GM19395 (cell line): ENCODE results near the gene ACP1.

ENCODE experiments used
- ATAC-seq: cut with Tn5 transposase; IDR thresholded peaks from one replicate; pipeline ENCODE4 v1.9.1; 2021; ENCODE audit warnings: mild to moderate bottlenecking, moderate library complexity; ENCODE audit not compliant: unreplicated experiment

The ACP1 gene

DNA sequence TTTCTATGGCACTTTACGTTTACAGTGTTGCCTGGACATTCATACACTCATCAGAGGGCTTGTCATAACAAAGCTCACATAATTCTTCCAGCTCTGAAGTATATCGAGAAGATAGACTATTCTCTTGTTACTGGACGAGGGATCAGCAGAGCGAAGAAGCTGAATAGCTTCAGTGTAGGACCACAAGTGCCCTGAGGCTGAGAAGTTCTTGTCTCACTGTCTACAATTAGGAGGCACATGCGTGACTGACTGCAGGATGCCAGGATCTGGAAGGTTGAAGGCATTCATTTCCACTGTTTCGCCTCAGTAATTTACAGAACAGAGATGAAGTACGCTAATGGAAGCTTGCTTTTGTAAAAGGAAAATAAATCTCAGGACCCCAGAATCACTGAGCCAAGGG is 10.5 kb upstream of the ACP1 start:
- no peak for ATAC-seq

DNA sequence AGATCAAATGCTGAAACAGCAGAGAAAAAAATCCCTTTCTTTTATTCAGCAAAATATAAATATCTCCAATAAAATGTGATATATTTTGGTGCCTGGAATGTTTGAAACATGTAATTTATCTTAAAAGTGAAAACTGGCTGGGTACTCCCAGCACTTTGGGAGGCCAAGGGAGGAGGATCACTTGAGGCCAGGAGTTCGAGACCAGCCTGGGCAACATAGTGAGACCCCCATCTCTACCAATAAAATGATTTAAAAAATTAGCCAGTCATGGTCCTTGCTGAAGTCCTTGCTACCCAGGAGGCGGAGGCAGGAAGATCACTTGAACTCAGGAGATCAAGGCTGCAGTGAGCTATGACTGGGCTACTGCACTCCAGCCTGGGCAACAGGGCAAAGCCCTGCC is 9.6 kb upstream of the ACP1 start:
- no peak for ATAC-seq

DNA sequence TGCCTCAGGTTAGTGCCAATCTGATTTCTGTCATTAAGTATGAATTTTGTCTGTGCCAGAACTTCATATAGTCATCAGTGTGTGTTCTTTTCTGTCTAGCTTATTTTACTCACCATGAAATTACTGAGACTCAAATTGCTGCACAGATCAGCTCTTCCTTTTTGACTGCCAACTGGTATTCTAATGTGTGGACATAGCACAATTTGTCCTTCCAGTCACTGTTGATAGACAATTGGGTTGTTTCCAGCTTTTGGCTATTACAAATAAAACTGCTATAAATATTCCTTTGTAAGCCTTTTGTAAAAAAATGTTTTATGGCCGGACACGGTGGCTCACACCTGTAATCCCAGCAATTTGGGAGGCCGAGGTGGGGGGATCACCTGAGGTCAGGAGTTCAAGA is 8.7 kb upstream of the ACP1 start:
- no peak for ATAC-seq

DNA sequence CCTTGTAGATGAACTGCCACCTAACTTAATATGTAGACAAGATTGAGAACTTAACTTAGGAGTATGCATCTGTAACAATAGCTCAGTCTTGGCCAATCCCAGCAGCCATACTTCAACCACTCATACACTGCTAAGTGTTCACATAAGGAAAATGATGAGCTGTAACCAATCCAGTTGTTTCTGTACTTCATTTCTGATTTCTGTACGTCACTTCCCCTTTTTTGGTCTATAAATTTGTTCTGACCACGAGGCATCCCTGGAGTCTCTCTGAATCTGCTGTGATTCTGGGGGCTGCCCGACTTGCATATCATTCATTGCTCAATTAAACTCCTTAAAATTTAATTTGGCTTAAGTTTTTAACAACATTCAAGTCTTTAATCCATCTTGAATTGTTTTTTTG is 7.3 kb upstream of the ACP1 start:
- ATAC-seq: no peak

DNA sequence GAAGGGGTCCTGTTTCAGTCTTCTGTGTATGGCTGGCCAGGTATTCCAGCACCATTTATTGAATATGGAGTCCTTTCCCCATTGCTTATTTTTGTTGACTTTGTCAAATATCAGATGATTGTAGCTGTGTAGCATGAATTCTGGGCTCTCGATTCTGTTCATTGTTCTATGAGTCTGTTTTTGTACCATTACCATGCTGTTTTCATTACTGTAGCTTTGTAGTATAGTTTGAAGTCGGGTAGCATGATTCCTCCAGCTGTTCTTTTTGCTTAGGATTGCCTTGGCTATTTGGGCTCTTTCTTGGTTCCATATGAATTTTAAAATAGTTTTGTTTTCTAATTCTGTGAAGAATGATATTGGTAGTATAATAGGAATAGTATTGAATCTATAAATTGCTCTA is 6.9 kb upstream of the ACP1 start:
- no peak for ATAC-seq

DNA sequence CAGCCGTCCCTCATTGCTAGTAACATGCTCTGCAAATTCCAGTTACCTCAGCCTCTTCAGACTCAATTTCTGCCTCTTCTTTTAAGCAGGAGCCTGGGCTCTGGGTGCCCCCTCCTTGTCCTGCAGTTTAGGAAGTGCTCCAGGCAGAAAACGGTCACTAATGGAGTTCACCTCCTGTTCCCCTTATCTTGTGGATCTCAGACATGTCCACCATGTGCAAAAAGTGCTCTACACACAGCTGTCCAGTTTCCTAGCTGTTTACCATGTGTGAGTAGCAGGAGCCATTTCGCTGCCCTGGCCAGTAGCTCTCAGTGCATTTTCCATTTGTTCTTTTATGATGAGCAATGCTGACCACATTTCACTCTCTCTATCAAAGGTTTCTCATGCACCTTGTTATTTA is 5.8 kb upstream of the ACP1 start:
- ATAC-seq: no peak

DNA sequence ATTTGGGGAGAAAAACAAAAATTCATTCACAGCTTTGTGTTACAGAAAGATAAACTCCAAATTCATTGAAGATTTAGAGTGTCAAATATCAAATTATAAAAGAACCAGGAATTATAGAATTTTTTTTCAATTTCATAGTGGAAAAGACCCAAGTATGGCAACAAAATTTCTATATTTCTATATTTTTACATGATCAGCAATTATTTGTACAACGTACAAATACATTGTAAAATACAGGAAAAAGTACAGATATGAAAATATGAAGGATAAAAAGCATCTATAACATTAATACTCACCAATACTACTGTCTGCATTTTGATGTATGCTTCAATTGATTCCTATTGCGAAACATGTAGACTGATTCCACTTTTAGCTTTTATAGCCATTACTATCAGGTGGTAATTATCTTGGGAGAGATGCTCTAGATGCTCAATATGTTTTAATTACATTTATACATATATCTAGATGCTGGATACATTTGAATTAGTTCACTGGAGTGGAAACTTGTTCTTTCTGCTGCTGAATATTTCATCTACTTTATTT is 4.9 kb upstream of the ACP1 start:
- no peak for ATAC-seq

DNA sequence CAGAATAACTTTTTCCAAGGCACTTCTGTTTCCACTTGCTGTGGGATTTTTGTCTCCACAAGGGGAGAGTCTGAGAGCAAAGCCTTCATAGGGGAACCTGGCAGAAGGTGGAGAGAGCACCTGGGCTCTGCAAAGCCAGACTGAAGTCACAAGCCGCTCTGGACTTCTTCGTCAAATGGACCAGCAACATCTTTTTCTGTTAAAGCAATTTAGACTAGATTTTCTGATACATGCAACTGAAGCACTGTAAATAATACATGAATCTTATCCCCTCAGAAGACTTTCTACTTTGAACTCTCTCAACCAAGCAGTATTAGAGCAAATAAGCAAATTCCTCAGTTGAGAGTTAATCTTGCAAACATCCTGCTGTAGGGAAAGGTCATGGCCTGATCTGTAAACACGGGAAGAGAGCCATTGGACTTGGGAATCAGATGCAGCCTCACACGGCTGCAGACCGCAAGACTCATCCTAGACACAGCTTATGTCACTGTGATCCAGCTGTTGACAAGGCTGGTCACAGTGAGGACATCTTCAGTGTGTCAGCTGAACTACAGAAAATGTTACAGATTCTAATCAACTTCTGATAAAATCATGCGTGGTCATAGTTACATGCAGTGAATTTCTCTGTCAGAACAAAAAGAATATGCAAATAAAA is 4.1 kb upstream of the ACP1 start:
- no peak for ATAC-seq

DNA sequence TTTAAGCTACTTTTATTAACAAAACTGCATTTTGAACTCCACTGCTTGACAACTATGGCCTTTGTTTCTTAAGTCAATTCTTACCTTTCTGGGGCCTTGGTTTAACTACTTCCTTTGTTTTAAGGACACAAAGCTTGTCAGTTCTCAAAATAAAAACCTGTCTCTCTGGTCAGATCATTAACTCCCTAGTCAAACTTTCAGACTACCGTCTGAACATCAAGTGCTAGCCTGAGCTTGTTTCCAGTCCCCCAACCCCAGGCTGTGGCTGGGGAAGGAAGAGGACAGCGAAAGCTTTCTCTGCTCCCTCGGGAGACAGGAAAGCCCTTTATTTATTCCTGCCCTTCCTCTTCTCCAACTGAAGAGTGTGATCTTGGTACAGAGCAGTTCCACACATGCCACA is 2.6 kb upstream of the ACP1 start:
- ATAC-seq: no peak

DNA sequence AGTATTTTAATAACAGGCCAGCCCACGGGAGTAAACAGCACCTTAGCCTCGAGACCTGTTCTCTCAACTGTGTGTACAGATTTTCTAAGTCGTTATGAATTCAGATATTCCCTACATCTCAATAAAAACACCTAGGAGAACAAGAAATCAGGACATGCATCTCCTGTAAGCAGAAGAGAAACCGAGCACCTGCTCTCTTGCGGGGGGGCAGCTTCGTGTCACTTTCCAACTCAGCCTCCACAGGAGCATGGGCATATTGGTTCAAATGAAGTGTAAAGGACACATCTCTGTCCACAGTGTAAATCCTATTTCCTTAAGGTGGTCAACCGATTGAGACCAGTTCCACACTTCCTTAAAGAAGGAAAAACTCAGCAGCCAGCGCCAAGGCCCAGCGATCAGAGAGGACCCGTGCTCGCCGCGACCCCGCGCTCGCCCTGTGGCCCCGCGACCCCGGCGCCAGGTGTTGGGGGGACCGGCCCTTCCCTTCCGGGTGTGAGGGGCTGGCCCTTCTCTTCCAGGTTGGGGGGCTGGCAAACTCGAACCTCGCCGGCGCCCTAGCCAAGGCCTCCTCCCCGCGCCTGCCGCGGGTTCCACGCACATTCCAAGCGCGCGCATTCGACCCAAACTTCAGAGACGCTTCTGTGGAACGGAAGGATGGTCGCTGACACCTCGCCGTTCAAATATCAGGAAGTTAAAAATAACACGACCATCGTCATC is 1.6 kb upstream of the ACP1 start:
- ATAC-seq: no peak

DNA sequence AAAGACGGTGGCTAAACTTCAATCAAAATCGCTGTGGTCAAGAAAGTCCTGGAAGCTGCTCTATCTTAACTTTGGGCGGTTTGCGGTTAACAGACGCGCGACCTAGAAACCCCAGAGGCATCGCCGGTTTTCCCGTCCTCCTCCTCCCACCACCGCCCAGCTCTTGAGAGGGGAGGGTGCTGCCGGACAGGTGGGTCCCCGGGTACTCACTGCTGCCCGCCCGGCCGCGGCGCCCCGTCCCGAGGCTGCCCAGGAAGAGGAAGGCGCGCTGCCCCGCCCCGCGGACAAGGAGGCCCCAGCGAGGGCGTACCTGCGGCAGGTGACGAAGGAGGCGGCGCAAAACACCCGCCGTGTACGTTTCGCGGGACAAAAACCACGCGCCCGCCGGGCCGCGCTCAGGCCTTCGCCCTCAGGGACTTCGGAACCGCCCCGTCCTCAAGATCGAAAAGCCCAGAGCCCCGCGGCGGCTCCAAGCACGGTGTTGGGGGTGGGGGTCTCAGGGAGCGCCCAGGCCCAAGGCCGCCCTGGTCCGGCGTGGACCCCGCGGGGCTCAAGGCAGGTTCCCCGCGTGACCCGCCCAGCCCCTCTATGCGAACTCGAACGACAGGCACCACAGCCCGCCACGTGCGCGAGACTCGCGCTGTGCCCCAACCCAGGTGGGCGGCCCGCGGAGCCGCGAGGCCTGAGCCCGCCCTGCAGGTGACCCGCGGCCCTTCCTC is 814 bp upstream of the ACP1 start, which contains the start of gene SH3YL1:
Gene SH3YL1, minus strand, starts transcription at position 259 of the 719 bp plus-strand sequence. Its CDS starts 48 bp downstream, at position 211.
- ATAC-seq: peak; percentile 39

DNA sequence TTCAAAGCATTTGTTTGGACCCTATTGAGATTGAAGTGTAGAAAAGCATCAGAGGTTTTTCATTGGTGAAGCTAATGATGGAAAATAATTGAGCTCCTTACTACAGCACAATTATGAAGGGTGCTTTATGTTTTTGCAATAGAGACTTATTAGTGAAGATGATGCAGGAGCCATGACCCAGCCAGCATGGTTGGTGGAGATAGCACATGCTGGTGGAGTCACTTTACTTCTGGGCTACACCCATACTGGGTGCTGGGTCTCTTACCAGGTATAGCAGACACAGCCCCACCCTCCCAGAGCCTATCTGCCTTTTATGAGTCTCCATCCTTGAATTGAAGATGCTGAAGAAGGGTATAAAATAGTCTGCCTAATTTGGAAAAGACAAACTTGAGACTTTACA is 3.6 kb downstream of the ACP1 start:
- no peak for ATAC-seq

DNA sequence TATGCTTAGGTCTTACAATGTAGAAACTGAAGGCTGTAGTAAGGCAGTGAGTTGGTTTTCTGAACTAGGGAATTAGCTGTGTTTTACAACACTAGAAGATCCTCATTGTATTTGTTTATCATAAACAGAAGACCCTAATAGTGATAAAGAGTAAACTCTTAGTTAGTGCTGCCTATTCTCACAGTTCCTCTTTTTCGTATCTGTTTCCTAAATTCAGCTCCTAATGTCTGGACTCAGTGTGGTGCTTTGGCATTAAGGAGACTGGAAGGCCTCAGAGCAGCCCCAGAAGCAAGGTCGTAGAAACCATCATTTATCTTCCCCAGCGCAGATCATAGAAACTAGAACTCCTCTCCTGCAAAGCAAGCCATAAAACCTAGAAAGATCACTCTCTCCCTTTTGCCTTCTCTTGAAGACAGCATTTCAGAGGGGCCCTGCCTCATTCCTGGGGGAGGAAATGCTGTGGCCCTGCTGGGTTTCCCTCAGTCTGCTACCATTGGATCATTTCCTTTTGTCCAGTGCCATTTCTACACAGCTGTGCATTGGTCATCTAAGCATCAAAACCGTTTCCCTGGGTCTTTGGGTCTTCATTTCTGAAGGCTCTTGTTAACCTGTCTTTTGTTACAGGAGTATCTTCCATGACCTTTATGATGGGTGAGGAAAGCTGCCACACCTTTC is 4.7 kb downstream of the ACP1 start:
- no peak for ATAC-seq

DNA sequence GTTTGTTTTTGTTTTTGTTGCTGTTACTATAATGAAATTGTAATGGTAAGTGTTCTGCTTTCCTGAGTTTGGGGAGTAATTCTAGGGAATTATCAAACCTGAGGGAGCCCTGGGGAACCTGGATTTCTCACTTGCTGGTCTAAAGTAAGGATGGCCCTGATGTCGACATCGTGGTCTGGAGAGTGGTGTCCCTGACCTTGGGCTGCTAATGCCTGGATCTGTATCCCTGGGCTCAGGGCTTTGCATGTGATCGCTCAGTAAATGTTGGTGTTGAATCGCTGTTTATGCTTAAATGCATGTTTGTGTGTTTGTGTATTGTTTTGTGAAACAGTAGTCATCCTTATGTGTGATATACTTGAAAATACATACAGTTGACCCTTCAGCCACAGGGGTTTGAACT is 6.1 kb downstream of the ACP1 start:
- ATAC-seq: no peak

DNA sequence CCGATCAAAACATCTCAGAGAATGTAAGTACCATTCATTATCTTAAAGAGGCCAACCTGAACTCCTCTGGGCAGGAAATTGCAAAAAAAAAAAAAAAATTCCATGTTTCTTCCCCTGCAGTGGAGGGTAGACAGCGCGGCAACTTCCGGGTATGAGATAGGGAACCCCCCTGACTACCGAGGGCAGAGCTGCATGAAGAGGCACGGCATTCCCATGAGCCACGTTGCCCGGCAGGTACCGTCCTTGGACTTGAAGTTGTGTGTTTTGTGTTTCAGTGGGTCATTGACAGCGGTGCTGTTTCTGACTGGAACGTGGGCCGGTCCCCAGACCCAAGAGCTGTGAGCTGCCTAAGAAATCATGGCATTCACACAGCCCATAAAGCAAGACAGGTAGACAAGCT is 7.2 kb downstream of the ACP1 start:
- no peak for ATAC-seq

DNA sequence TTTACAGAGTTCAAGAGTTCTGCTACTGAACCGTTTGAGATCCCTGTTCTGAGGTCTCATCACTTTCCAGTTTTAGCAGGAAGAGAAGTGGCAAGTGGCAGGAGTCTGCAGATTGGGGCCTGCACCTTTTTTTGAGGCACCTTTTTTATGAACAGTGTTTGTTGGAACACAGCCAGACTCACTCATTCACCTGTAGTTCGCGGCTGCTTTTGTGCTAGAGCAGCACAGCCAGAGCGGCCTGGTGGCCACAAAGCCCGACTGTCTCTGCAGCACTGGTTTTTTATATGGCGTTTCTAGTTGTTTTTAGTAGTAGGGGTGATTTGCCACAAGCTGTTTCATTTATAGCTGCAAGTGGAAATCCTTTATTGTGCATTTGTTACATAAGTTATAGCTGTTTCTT is 8.6 kb downstream of the ACP1 start:
- no peak for ATAC-seq

DNA sequence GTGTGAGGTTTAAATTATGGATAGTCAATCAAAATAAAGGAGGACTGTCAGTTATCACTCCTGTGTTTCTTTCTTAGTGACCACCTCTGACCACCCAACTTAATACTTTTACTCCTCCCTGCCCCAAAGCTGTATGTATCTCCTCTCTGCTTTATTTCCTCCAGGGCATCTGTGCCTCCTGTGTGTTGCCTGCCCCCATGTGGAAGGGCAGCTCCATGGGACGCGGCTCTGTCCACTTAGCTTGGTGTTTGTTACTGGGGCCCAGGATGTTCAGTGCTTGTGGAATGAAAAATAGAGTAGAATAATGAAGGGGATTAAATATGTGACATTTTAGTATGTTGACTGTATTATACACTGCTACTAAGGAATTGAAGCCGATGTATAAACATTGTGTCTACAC is 9.8 kb downstream of the ACP1 start:
- no peak for ATAC-seq

DNA sequence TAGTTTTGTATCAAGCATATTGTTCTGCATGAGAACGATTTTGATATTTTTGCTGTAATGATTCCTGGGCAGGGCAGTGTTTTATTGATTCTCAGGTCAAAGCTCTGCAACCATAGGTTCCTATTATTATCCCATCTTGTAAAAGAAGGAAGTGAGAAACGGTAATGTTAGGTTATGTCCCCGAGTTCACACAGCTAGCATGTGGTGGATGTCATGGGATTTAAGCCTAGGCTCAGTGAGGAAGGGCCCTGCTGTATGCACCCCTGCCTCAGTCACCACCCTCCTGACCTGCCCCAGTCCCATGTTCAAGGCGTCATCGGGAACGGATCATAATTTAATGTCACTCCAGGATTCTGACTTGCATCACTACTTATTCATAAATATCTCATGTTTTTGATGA is 10.7 kb downstream of the ACP1 start:
- ATAC-seq: peak; percentile 94

DNA sequence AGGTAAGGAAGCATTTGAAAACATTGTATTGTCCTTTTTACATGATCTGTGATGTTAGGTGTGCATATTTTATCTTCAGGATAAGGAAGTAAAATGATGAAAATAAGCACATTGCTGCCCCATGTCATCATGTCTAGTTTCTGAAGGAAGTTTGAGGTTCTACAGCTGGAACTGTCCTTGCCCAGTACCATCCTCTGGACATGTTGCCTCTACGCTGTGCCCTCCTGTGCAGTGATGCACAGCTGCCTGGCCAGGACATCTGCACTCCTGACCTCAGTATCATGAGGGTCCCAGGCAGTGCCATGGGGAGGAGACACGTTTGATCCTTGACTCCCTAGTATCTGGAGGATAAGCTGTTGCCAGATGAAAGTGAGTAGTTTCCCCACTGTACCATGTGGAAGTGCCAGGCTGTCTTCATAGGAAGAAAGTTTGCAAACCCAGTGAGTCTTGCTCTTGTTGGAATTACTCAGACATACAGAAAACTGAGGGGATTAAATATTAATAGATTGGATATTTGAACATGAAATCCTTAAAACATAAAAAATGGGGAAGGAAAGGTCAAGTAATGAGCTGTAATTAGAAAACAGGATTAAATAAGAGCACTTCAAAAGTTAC is 13.7 kb downstream of the ACP1 start:
- no peak for ATAC-seq

DNA sequence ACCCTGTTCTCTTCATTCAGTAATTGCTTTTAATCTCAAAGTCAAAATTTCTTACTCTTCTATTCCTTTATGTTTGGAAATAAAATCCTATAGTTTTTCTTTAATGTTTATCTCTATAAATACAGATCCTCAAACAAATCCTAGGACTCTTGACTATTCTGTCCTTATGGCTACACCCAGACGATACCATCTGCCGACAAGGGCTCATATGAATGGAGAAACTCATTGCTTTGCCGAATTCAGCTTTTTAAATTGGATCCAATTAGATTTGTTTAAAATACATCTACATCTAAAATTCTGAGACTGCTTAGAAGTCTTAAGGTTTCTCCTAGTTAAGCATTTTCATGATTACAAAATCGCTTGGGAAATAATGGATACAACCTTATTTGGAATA is 14.2 kb downstream of the ACP1 start:
- no peak for ATAC-seq

DNA sequence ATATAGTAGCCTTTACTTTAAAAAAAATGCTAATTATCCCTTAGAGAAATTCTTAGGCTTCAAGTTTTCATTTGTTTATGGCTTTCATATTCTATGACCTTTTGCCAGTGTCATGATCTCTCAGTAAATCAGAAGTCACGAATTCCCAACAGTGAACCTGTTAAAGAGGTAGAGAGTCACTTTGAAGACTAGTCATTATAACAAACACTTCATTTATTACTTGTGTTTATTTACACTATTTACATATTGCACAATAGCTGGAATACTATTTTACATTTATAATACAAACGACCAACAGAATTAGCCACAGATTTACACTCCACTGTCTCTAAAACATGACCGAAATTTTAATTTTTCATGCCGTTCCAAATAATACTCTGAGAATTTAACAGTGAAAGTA is 14.6 kb downstream of the ACP1 start:
- ATAC-seq: no peak
